Pulmonary artery endothelial cell (primary cell): ENCODE measurements around the gene HOOK2. TPM values are rescaled to one million over a fixed set of nuclear protein-coding genes. Genes with fewer than 3 reads are reported as not detected.

Source experiments
- DNase-seq: peaks from one replicate; pipeline ENCODE4 v3.0.0-alpha.2; 2011; ENCODE audit warnings: low read depth, low spot score
- total RNA-seq: library from RNA; depleted of rRNA; stranded (reverse); fragments of >200 nt; gene quantifications from 2 replicates; pipeline ENCODE4 v1.2.3, GENCODE V29; 2014

The HOOK2 gene
- total RNA-seq, 1 donor from 2014 or later, result 11.4 TPM

GRCh38 chr19:12783849-12784393 lies 8.6 kb upstream of the HOOK2 start:
- DNase-seq, result no peak

GRCh38 chr19:12783291-12783848 lies 8.0 kb upstream of the HOOK2 start:
- DNase-seq, result no peak

GRCh38 chr19:12782424-12783290 lies 7.3 kb upstream of the HOOK2 start:
- peak; percentile 84 for DNase-seq

DNA sequence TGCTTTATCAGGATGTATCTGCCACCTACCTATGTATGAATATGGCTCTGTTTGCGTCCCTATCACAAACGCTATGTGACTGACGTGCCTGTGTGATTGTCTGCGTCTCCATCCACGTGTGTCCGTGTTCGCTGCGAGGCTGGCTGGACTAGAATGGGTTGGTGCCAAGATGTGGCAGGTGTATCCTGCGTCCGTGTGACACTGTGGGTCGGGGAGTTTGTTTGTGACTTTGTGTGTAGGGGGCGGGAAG lies 6.7 kb upstream of the HOOK2 start:
- no peak for DNase-seq

DNA sequence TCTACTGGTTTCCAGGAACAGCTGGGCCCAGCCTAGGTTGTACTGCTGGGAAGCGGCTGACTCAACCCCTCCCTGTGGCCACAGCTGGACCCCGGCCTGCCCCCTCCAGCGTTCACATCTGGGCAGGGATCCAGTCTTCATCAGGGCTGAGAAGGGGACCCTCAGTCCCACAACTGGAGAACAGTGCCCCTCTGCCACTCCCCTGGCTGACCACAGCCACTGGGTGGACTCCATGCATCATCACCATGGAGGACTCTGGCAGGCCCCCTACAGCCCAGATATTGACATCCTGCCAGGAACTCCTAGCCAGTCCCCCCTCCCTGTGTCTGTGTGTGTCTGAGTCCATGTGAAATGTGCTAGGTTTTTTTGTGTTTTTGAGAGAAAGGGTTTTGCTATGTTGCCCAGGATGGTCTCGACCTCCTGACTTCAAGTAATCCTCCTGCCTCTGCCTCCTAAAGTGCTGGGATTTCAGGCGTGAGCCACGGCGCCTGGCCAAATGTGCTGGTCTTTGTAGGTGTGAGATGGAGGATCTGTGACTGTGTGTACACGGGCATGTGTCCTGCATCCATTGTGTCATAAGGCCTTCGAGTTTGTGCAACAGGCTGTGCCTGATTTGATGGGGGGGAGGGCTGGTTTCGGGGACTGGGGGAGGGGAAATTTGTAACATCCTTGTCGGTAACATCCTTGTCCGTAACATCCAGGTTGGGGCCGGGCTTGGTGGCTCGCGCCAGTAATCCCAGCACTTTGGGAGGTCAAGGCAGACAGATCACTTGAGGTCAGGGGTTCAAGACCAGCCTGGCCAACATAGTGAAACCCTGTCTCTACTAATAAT lies 4.0 kb upstream of the HOOK2 start:
- DNase-seq, result no peak

GRCh38 chr19:12778905-12779161 lies 3.5 kb upstream of the HOOK2 start:
- no peak for DNase-seq

DNA sequence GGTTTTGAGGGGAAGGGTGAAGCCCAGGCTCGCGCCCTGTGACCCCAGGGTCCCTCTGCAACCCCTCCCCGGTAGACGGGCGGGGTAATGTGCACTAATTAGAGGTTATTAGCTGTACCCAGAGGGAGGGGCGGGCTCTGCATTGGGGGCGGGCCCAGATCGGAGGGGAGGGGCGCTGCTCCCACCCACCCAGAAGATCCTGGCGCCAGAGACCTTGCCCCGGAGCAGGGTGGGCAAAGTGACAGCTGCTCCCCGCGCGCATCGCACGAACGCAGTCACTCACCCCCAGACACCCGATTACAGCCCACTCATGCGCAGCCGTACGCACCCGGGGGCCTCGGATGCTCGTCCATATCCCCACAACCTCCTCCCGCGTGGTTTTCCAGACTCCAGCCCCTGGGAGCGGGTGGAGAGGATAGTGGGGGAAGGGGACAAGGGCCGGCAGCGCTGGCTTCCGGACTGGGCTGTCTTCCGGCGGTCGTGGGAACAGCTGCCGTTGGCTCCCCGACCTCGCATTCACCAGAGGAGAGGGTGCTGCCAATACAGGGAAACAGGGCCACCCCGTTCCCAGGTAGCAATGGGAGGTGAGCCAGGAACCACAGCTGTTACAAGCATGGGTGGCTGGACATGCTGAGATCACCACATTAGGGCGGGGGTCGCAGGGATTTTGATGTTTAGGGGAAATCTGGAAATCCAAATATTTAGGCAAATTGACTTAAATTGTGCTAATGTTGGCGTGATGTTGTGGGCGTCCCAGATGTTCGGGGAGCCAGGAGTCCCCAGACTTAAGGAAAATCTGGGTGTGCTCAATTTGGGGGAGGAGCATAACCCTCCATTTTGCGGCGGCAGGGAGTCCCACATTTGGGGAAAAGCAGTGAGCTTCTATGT lies 2.9 kb upstream of the HOOK2 start:
- DNase-seq, result no peak

- DNase-seq, result no peak
Measured at GRCh38 chr19:12777217-12778016, 2.1 kb upstream of the HOOK2 start.

- DNase-seq, result no peak
Measured at GRCh38 chr19:12773571-12773970, 1.8 kb downstream of the HOOK2 start.

DNA sequence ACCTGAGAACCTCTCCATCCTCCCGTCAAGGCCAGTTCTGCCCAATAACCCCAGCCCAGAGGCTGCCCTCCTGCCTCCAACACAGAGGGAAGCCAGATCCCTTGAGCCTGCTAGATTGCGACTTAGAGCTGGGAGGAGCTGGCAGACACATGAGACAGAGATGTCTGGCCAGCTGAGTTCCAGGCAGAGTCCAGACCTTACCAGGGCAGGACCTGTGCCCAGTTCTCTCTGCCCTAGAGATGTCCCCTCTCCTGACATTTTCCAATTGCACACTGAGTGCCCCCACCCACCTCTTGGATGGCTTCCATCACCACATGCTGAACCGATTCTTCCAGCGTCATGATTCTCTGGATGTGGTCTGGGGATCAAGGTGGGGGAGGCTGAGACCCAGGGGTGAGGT lies 3.0 kb downstream of the HOOK2 start:
- DNase-seq, result no peak

GRCh38 chr19:12770922-12771321 lies 4.4 kb downstream of the HOOK2 start:
- DNase-seq, result no peak

GRCh38 chr19:12769689-12770088 lies 5.7 kb downstream of the HOOK2 start:
- DNase-seq, result no peak

DNA sequence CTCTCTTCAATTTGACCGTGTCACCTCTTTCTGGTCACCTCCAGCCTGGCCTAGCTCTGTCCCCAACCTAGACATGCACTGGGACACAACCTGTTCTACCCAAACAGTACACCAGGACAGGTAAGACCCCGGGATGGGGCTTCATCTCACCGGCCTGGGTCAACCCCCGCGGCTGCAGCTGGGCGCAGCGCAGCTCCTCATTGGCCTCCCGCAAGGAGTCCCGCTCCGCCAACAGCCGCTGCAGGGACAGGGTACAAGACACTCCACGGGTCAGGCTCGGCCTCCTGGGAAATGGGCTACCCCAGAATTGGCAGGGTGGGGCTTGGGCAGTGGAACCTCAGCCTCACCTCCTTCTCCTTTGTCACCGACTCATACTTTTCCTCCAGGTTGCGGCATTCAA lies 7.7 kb downstream of the HOOK2 start:
- DNase-seq, result no peak

- DNase-seq, result no peak
Measured at GRCh38 chr19:12767150-12767549, 8.2 kb downstream of the HOOK2 start.

- DNase-seq, result no peak
Measured at GRCh38 chr19:12766051-12766521, 9.3 kb downstream of the HOOK2 start.

DNA sequence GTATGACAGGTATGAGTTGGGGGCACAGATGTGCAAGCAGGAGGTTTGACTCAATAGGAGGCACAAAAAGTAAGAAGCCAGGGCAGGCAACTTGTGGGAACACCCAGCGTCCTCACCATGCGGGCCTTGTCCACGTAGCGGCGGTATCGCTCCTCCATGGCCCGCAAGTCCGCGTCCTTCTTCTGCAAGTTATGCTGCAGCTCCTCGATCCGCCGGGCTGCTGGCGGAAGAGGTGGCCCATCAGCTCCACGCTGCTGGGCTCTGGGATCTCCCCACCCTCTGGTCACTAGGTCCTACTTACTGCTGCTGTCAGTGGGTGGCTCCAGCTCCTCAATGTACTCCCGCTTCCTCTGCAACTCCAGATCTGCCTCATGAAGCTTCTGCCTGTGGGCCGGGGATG lies 10.7 kb downstream of the HOOK2 start:
- no peak for DNase-seq

GRCh38 chr19:12763100-12763499 lies 12.3 kb downstream of the HOOK2 start:
- no peak for DNase-seq

- DNase-seq, result no peak
Measured at GRCh38 chr19:12759686-12760085, 15.7 kb downstream of the HOOK2 start.

- DNase-seq, result no peak
Measured at GRCh38 chr19:12757544-12758274, 17.6 kb downstream of the HOOK2 start.
